MCF 10A (cell line): Measurements from ENCODE around the gene KLHL26. TPM values are rescaled to one million over a fixed set of nuclear protein-coding genes. Genes with fewer than 3 reads are reported as not detected.

Source experiments
- BruUV-seq: library from RNA; stranded (reverse); fragments of 400-500 nt; replicated peaks from 2 replicates; lab custom pipeline; 2021; lab: Mats Ljungman, UMichigan
- CTCF ChIA-PET: fragments of 300-600 bp; sonication (Branson Sonifier 250); formaldehyde crosslinking; extraction: SDS; loops from one replicate; lab custom pipeline; 2021; ENCODE audit warnings: antibody characterized with exemption, inconsistent platforms; lab: Yijun Ruan, JAX
- POLR2A ChIA-PET: fragments of 300-600, 350-650 bp; sonication (Branson Sonifier 250); formaldehyde crosslinking; extraction: SDS; loops from one replicate; lab custom pipeline; 2020; ENCODE audit warnings: antibody characterized with exemption, inconsistent platforms; lab: Yijun Ruan, JAX
- DNase-seq: peaks from one replicate; pipeline ENCODE4 v3.0.0-alpha.2; 2018; ENCODE audit not compliant: unreplicated experiment
- H3K27ac Mint-ChIP-seq: one replicate; pipeline ENCODE4 v1.8.0; 2022; ENCODE audit warnings: mild to moderate bottlenecking, low read depth, mixed read lengths; ENCODE audit not compliant: unreplicated experiment
- H3K27me3 Mint-ChIP-seq: one replicate; pipeline ENCODE4 v1.8.0; 2022; ENCODE audit warnings: mixed read lengths; ENCODE audit not compliant: insufficient read depth, unreplicated experiment
- H3K36me3 Mint-ChIP-seq: one replicate; pipeline ENCODE4 v1.8.0; 2022; ENCODE audit warnings: mild to moderate bottlenecking, moderate library complexity, mixed read lengths; ENCODE audit not compliant: insufficient read depth, unreplicated experiment
- H3K4me1 Mint-ChIP-seq: one replicate; pipeline ENCODE4 v1.8.0; 2022; ENCODE audit warnings: mixed read lengths; ENCODE audit not compliant: insufficient read depth, unreplicated experiment
- H3K4me3 Mint-ChIP-seq: one replicate; pipeline ENCODE4 v1.8.0; 2022; ENCODE audit warnings: mild to moderate bottlenecking, moderate library complexity, mixed read lengths; ENCODE audit not compliant: unreplicated experiment
- H3K9me3 Mint-ChIP-seq: one replicate; pipeline ENCODE4 v1.8.0; 2022; ENCODE audit warnings: mixed read lengths; ENCODE audit not compliant: unreplicated experiment
- CTCF ChIP-seq: fragments of 200-600 bp; IDR thresholded peaks from one replicate; pipeline ENCODE4 v1.8.0; 2022; ENCODE audit warnings: antibody characterized with exemption, mild to moderate bottlenecking; ENCODE audit not compliant: unreplicated experiment
- intact Hi-C: fragments of 100-400 bp; cut with micrococcal nuclease; formaldehyde crosslinking; loops from 2 replicates; pipeline ENCODE4 v1.14.1; 2022
- total RNA-seq: library from RNA; stranded (reverse); gene quantifications from 2 replicates; pipeline ENCODE4 v1.2.3, GENCODE V29; 2022

Gene KLHL26
- total RNA-seq, 1 experiment from 2014 or later, result 6.6 TPM

GRCh38 chr19:18620311-18620710, 16.5 kb upstream of the KLHL26 start:
- no peak for TF ChIP-seq CTCF
- intact Hi-C loops, result no loop called here
- Mint-ChIP-seq H3K4me1 (no peaks in the 10 kb centered on the region), H3K27ac (no peak overlapping the region), H3K4me3 (no peak overlapping the region), H3K27me3 (peaks cover 1% of the 10 kb centered on the region), H3K9me3 (no peaks in the 10 kb centered on the region), H3K36me3 (no peaks in the 10 kb centered on the region)
- CTCF ChIA-PET, result interaction anchor here (0.6 to 0.7 kb wide), 2 partner anchors 27 to 235 kb away, joined by 3 read pairs; no protein-coding TSS in a partner anchor
- DNase-seq, result no peak
- no TSS peak for BruUV-seq
- POLR2A ChIA-PET, result interaction anchor here (0.7 kb wide), 1 partner anchor 200 kb away, joined by 3 read pairs; no protein-coding TSS in a partner anchor

- POLR2A ChIA-PET, result no interaction called here
- H3K36me3 Mint-ChIP-seq, result no peaks in the 10 kb centered on the region
- no peak overlapping the region for H3K4me3 Mint-ChIP-seq
- intact Hi-C loops, result no loop called here
- no peak for DNase-seq
- no peaks in the 10 kb centered on the region for H3K4me1 Mint-ChIP-seq
- CTCF ChIA-PET, result interaction anchor here (0.6 kb wide), 1 partner anchor 28 kb away, joined by 3 read pairs; no protein-coding TSS in a partner anchor
- H3K9me3 Mint-ChIP-seq, result no peaks in the 10 kb centered on the region
- no peaks in the 10 kb centered on the region for H3K27me3 Mint-ChIP-seq
- BruUV-seq, result no TSS peak
- no peak overlapping the region for H3K27ac Mint-ChIP-seq
- TF ChIP-seq CTCF, result no peak
Measured at GRCh38 chr19:18620902-18621301, 15.9 kb upstream of the KLHL26 start.

GRCh38 chr19:18626906-18627305, 9.9 kb upstream of the KLHL26 start:
- no peak overlapping the region for H3K4me3 Mint-ChIP-seq
- no TSS peak for BruUV-seq
- H3K4me1 Mint-ChIP-seq, result peaks cover 9% of the 10 kb centered on the region
- no peaks in the 10 kb centered on the region for H3K27me3 Mint-ChIP-seq
- ChIA-PET CTCF (no interaction called here), POLR2A (no interaction called here)
- intact Hi-C loops, result no loop called here
- no peak for TF ChIP-seq CTCF
- peaks cover 6% of the 10 kb centered on the region for H3K36me3 Mint-ChIP-seq
- no peak for DNase-seq
- H3K9me3 Mint-ChIP-seq, result no peaks in the 10 kb centered on the region
- no peak overlapping the region for H3K27ac Mint-ChIP-seq

- peaks cover 10% of the 10 kb centered on the region for H3K4me1 Mint-ChIP-seq
- H3K36me3 Mint-ChIP-seq, result peaks cover 6% of the 10 kb centered on the region
- ChIA-PET POLR2A (interaction anchor here (0.7 to 1.0 kb wide), 4 partner anchors 11 to 205 kb away, joined by 3 to 4 read pairs (median 3); no protein-coding TSS in a partner anchor), CTCF (interaction anchor here (0.6 kb wide), 1 partner anchor 99 kb away, joined by 3 read pairs; no protein-coding TSS in a partner anchor)
- H3K27ac Mint-ChIP-seq, result peak overlapping the region; percentile 5
- no peaks in the 10 kb centered on the region for H3K9me3 Mint-ChIP-seq
- no peak for TF ChIP-seq CTCF
- no peak for DNase-seq
- intact Hi-C loops, result no loop called here
- no TSS peak for BruUV-seq
- no peaks in the 10 kb centered on the region for H3K27me3 Mint-ChIP-seq
- no peak overlapping the region for H3K4me3 Mint-ChIP-seq
Measured at GRCh38 chr19:18629166-18630088, 7.4 kb upstream of the KLHL26 start.
